Measurements from ENCODE around the gene DNASE1L3. TPM values are rescaled to one million over a fixed set of nuclear protein-coding genes. Genes with fewer than 3 reads are reported as not detected.

The DNASE1L3 gene
- total RNA-seq, 1 experiment from 2014 or later: 0.36 TPM

DNA sequence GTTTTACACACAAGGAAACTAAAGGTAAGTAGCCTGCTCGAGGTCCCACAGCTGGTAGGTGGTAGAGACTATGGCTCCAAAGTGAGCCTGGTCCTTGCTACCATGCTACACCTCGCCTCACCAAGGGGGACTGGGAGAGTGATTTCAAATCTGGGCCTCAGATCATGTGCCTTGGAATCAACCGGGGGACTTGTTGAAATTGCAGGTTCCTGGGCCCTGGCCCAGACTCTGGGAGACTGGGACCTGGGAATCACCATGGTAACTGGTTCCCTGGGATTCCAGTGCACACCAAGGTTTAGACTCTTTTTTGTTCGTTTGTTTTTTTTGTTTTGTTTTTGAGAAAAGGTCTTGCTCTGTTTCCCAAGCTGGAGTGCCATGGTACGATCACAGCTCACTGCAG lies 21.1 kb downstream of the DNASE1L3 start:
- Histone ChIP-seq H3K27ac (ENCODE audit: low read length) (peak overlapping the region; percentile 77), H2AFZ (ENCODE audit: low read length) (no peak overlapping the region), H3K4me2 (ENCODE audit: low read length) (no peak overlapping the region), H3K9ac (ENCODE audit: low read length) (no peak overlapping the region), H3K9me3 (ENCODE audit: low read length) (no peaks in the 10 kb centered on the region), H4K20me1 (ENCODE audit: low read length) (no peaks in the 10 kb centered on the region), H3K4me3 (ENCODE audit: low read length) (no peak overlapping the region), H3K27me3 (ENCODE audit: low read length) (no peaks in the 10 kb centered on the region), H3K79me2 (ENCODE audit: low read length) (no peaks in the 10 kb centered on the region), H3K4me1 (ENCODE audit: insufficient read depth, low read length) (peaks cover 21% of the 10 kb centered on the region), H3F3A (ENCODE audit: low read length, unreplicated experiment) (no peaks in the 10 kb centered on the region), H3K36me3 (ENCODE audit: low read depth, low read length) (no peaks in the 10 kb centered on the region), H3K9me2 (replicated peaks; ENCODE audit: low read length) (no peaks in the 10 kb centered on the region)
- ChIA-PET POLR2A (ENCODE audit: unreplicated experiment) (interaction anchor here (0.6 kb wide), 1 partner anchor 8 kb away, joined by 3 read pairs; no protein-coding TSS in a partner anchor), CTCF (interaction anchor here (0.7 to 4.8 kb wide), 4 partner anchors 19 to 117 kb away, joined by 4 to 59 read pairs (median 38); partner anchors contain the start of genes HTD2 and RPP14)
- ATAC-seq (no peak), DNase-seq (no peak)
- TF ChIP-seq, protein P1, sequence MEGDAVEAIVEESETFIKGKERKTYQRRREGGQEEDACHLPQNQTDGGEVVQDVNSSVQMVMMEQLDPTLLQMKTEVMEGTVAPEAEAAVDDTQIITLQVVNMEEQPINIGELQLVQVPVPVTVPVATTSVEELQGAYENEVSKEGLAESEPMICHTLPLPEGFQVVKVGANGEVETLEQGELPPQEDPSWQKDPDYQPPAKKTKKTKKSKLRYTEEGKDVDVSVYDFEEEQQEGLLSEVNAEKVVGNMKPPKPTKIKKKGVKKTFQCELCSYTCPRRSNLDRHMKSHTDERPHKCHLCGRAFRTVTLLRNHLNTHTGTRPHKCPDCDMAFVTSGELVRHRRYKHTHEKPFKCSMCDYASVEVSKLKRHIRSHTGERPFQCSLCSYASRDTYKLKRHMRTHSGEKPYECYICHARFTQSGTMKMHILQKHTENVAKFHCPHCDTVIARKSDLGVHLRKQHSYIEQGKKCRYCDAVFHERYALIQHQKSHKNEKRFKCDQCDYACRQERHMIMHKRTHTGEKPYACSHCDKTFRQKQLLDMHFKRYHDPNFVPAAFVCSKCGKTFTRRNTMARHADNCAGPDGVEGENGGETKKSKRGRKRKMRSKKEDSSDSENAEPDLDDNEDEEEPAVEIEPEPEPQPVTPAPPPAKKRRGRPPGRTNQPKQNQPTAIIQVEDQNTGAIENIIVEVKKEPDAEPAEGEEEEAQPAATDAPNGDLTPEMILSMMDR (conservative IDR thresholded peaks at IDR 0.05; ENCODE audit: low read depth, low read length): no peak
- no peak for TF ChIP-seq EZH2phosphoT487 (IDR thresholded peaks at IDR 0.05; ENCODE audit: borderline replicate concordance, low read length)
- TF ChIP-seq EZH2 (IDR thresholded peaks at IDR 0.05; ENCODE audit: low read length, unreplicated experiment): no peak
- intact Hi-C loops (cut with micrococcal nuclease): loop anchor here (5.0 to 10.0 kb wide), 2 partner anchors 48 to 225 kb away; partner anchors contain the start of gene ABHD6
- BruUV-seq (replicated peaks): no TSS peak

DNA sequence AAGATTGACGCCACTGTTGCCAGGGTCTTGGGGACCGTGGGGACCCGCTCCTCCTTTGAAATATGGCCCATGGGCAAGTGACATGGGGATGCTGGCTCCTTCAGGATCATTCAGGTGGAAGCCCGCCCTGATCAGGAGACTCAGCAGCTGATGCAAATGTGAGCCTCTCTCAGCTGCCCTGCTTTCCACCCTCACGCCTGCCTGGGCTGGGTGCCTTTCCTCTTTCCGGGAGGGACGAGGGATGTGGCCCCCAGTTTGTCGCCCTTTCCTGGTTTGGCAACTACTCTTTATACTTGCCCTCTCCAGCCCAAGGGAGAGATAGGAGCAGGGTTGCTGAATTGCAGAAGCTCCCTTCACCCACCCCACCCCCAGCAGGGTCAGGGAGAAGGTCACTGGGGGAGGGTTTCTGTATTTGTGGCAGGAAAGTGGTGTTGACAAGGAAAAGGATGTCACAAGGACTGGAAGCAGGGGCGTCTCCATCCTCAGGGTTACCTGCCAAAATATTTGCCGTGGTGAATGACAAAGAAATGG lies 21.8 kb downstream of the DNASE1L3 start:
- H3K27ac ChIP-seq (ENCODE audit: low read length): peak overlapping the region; percentile 77
- H3K9ac ChIP-seq (ENCODE audit: low read length): peak overlapping the region; percentile 46; the same call in 1 of the 2 replicates
- H3K27me3 ChIP-seq (ENCODE audit: low read length): no peaks in the 10 kb centered on the region
- CTCF ChIA-PET: interaction anchor here (0.5 to 4.8 kb wide), 5 partner anchors 19 to 132 kb away, joined by 4 to 59 read pairs (median 35); partner anchors contain the start of genes HTD2 and RPP14
- no peak overlapping the region for H2AFZ ChIP-seq (ENCODE audit: low read length)
- POLR2A ChIA-PET (ENCODE audit: unreplicated experiment): no interaction called here
- no TSS peak for BruUV-seq (replicated peaks)
- H3K4me2 ChIP-seq (ENCODE audit: low read length): peak overlapping the region; percentile 63
- DNase-seq (peak; percentile 75), ATAC-seq (peak; percentile 21)
- H4K20me1 ChIP-seq (ENCODE audit: low read length): no peaks in the 10 kb centered on the region
- no peaks in the 10 kb centered on the region for H3K9me2 ChIP-seq (replicated peaks; ENCODE audit: low read length)
- H3K4me3 ChIP-seq (ENCODE audit: low read length): no peak overlapping the region
- intact Hi-C loops (cut with micrococcal nuclease): loop anchor here (5.0 to 10.0 kb wide), 2 partner anchors 48 to 226 kb away; partner anchors contain the start of gene ABHD6
- H3F3A ChIP-seq (ENCODE audit: low read length, unreplicated experiment): no peaks in the 10 kb centered on the region
- no peaks in the 10 kb centered on the region for H3K36me3 ChIP-seq (ENCODE audit: low read depth, low read length)
- peaks cover 21% of the 10 kb centered on the region for H3K4me1 ChIP-seq (ENCODE audit: insufficient read depth, low read length)
- TF ChIP-seq, protein P1 (conservative IDR thresholded peaks at IDR 0.05; ENCODE audit: low read depth, low read length): no peak
- TF ChIP-seq EZH2 (IDR thresholded peaks at IDR 0.05; ENCODE audit: low read length, unreplicated experiment) (no peak), EZH2phosphoT487 (IDR thresholded peaks at IDR 0.05; ENCODE audit: borderline replicate concordance, low read length) (no peak)
- H3K9me3 ChIP-seq (ENCODE audit: low read length): no peaks in the 10 kb centered on the region
- no peaks in the 10 kb centered on the region for H3K79me2 ChIP-seq (ENCODE audit: low read length)

DNA sequence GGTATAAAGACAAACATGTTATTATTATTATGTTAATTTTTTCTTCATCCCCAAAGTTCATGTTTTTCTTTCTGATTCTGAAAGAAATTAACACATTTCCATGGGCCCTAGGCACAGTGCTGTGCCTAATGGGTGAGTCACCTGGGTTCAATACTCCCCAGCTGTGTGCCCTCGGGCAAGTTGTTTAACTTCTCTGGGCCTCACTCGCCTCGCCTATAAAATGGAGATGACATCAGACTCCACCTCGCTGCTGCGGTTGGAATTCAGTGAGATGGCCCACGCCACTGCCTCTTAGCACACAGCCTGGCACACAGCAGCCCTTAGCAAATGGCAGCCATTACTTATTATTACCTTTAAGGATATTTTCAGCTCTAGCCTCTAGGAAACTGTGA lies 22.6 kb downstream of the DNASE1L3 start:
- intact Hi-C loops (cut with micrococcal nuclease): loop anchor here (5.0 to 10.0 kb wide), 2 partner anchors 49 to 227 kb away; partner anchors contain the start of gene ABHD6
- Histone ChIP-seq H3K9ac (ENCODE audit: low read length) (peak overlapping the region; percentile 46), H3K4me2 (ENCODE audit: low read length) (peak overlapping the region; percentile 63), H2AFZ (ENCODE audit: low read length) (no peak overlapping the region), H4K20me1 (ENCODE audit: low read length) (no peaks in the 10 kb centered on the region), H3F3A (ENCODE audit: low read length, unreplicated experiment) (no peaks in the 10 kb centered on the region), H3K4me1 (ENCODE audit: insufficient read depth, low read length) (peaks cover 23% of the 10 kb centered on the region), H3K27ac (ENCODE audit: low read length) (peak overlapping the region; percentile 77), H3K27me3 (ENCODE audit: low read length) (no peaks in the 10 kb centered on the region), H3K4me3 (ENCODE audit: low read length) (no peak overlapping the region), H3K79me2 (ENCODE audit: low read length) (no peaks in the 10 kb centered on the region), H3K9me3 (ENCODE audit: low read length) (no peaks in the 10 kb centered on the region), H3K36me3 (ENCODE audit: low read depth, low read length) (no peaks in the 10 kb centered on the region), H3K9me2 (replicated peaks; ENCODE audit: low read length) (no peaks in the 10 kb centered on the region)
- DNase-seq (peak; percentile 84), ATAC-seq (peak; percentile 72)
- no TSS peak for BruUV-seq (replicated peaks)
- POLR2A ChIA-PET (ENCODE audit: unreplicated experiment): interaction anchor here (0.6 kb wide), 1 partner anchor 29 kb away, joined by 3 read pairs; no protein-coding TSS in a partner anchor
- TF ChIP-seq, protein P1 (conservative IDR thresholded peaks at IDR 0.05; ENCODE audit: low read depth, low read length): no peak
- TF ChIP-seq EZH2phosphoT487 (IDR thresholded peaks at IDR 0.05; ENCODE audit: borderline replicate concordance, low read length) (peak; percentile 46; the same call in 1 of the 2 replicates), EZH2 (IDR thresholded peaks at IDR 0.05; ENCODE audit: low read length, unreplicated experiment) (no peak)
- CTCF ChIA-PET: interaction anchor here (0.6 to 4.8 kb wide), 8 partner anchors 10 to 118 kb away, joined by 3 to 59 read pairs (median 6); partner anchors contain the start of genes ABHD6, HTD2 and RPP14

Measured in PC-3 (cell line).